ENCODE measurements around the gene CLK2.
"Not testable (repeated sequence)": the region's sequence is repeated elsewhere in the genome, so short reads cannot be mapped to it uniquely, and the experiment has no call there.

Gene CLK2

DNA sequence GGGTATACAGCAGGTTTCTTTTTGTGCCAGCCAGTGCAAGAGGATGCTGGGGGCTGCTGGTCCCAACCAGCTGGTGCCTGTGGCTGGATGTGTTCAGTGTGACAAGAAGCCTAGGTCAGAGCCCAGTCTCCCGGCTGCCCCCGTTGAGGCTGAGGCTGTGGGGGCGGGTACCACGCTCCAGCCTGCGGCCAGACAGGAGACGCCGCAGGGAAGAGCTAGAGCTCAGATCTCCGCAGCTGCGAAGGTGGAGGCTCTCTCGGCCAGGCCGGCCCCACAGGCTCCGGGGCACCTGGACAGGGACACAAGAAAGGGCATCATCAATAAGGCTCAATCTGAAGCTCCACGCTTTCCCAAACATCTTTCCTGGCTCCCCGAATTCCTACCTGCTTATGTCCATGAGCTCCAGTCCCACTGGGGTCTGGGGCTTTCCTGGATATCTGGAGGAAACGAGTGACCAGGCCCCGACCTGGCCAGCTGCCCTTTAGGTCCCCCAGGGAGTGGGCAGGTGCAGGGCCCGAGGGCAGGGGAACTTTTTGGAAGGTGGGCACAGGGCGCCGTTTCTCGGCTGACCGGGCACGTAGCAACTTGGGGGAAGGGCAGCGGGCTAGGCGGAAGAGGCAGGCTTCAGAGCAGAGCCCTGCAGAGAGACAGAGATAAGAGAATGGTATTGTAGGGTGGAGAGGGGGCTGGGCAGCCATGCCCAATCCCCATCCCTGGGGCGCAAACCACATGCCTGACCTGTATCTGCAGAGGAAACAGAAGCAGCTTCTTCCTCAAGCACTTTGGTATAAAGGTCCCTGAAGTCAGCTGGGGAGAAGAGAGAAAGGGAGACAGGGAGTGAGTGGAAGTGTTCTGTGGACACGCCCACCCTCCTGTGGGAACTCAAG is 25.4 kb downstream of the CLK2 start:
- TF ChIP-seq, protein P1, sequence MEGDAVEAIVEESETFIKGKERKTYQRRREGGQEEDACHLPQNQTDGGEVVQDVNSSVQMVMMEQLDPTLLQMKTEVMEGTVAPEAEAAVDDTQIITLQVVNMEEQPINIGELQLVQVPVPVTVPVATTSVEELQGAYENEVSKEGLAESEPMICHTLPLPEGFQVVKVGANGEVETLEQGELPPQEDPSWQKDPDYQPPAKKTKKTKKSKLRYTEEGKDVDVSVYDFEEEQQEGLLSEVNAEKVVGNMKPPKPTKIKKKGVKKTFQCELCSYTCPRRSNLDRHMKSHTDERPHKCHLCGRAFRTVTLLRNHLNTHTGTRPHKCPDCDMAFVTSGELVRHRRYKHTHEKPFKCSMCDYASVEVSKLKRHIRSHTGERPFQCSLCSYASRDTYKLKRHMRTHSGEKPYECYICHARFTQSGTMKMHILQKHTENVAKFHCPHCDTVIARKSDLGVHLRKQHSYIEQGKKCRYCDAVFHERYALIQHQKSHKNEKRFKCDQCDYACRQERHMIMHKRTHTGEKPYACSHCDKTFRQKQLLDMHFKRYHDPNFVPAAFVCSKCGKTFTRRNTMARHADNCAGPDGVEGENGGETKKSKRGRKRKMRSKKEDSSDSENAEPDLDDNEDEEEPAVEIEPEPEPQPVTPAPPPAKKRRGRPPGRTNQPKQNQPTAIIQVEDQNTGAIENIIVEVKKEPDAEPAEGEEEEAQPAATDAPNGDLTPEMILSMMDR (IDR thresholded peaks at IDR 0.05; ENCODE audit: low read depth, low read length) = no peak
- H3K4me3 ChIP-seq (ENCODE audit: low read depth, low read length) = no peak overlapping the region

DNA sequence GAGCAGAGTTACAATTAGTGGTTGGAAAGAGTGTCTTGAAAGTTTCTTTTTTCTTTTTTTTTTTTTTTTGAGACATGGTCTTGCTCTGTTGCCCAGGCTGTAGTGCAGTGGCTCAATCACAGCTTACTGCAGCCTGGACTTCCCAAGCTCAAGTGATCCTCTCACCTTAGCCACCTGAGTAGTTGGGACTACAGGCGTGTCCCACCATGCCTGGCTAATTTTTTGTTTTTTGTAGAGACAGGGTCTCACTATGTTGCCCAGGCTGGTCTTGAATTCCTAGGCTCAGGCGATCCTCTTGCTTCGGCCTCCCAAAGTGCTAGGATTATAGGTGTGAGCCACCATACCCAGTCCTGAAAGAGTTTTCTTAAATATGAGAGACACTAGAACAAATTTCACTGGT is 26.5 kb downstream of the CLK2 start:
- H3K4me3 ChIP-seq (ENCODE audit: low read depth, low read length) = not testable (repeated sequence)

DNA sequence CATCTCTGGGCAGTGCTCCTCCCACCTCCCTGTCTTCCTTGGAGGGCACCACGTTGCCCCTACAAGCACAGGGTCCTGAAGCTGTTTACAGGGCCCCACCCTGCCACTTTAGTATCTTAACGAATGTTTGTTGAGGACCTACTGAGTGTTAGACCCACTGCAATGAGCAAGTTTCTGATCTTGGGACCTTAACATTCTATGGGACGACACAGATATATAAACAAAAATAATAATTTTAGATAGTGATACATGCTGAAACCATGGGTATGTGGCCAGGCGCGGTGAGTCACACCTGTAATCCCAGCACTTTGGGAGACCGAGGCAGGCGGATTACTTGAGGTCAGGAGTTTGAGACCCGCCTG is 28.2 kb downstream of the CLK2 start:
- TF ChIP-seq, protein P1 (IDR thresholded peaks at IDR 0.05; ENCODE audit: low read depth, low read length) = no peak
- H3K4me3 ChIP-seq (ENCODE audit: low read depth, low read length) = peak overlapping the region; percentile 73

DNA sequence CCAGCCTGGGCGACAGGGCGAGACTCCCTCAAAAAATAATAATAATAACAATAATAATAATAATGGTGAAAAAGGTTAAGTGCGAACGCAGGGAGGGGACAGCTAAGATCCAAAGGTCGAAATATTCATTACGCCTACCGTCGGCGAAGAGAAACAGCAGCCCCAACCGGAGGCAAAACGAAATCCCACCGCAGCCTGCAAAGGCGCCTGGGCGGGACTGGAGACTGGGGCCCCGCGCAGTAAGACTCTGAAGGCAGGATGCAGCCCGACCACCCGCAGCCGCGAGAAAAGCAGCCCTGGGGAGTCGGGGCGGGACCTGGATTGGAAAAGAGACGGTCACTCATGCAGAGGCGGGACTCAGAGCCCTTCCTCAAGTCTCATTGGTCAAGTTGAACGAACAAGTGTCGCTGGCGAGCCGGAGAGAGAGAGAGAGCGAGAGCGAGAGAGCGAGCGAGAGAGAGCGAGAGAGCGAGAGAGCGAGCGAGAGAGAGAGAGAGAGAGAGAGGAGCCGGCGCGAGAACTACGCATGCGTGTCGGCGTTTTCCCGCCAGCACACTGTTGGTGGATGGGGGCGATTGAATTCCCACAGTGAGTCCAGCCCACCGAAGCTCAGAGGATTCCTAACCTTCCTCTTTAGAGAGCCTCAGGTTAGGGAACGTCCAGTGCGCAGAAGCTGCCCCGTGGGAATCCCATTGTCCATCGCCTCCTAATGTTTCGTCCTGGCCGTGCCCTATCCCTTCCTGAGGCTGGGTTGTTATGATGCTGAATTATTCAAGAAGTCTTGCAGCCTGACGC is 28.7 kb downstream of the CLK2 start:
- H3K4me3 ChIP-seq (ENCODE audit: low read depth, low read length) = peak overlapping the region; percentile 73
- TF ChIP-seq, protein P1 (IDR thresholded peaks at IDR 0.05; ENCODE audit: low read depth, low read length) = no peak

DNA sequence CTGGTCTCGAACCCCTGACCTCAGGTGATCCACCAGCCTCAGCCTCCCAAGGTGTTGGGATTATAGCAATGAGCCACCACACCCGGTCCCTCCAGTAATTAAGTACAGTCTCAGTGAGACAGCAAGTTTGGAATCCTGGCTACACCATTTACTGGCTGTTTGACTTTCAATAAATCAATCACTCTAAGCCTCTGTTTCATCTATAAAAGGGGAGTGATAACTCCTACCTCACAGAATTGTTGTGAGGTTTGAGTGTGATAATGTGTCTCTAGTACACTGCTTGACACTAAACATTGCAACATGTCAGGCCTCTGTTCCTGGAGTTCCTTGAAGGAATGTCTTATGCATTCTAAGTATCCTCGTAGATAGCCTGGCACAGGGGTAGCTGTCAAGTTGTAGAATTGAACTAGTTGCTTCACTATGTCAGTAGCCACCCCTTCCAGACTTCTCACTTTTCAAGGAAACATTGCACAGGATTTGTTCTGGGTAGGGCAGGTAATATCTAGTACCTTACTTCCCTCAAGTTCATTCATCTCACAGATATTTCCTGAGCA is 30.4 kb downstream of the CLK2 start:
- TF ChIP-seq, protein P1 (IDR thresholded peaks at IDR 0.05; ENCODE audit: low read depth, low read length) = no peak

DNA sequence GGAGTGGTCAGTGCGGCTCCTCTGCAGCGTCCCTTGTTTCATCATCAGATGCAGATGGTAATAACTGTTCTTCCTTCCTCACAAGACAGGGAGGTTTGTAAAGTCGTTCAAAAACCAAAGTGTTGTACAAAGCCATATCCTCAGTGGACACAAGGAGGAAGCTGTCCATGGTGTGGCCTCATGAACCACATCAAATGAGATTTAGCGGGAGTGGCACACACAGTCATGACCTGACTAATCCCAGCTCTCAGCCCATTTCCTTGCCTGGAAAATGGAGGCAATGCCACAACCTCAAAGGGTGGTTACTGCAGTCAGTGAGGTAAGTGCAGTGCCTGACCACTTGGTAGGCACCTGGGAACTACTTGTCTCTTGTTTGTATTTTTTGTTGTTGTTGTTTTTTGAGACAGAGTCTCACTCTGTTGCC is 31.5 kb downstream of the CLK2 start:
- TF ChIP-seq, protein P1 (IDR thresholded peaks at IDR 0.05; ENCODE audit: low read depth, low read length) = no peak
- H3K4me3 ChIP-seq (ENCODE audit: low read depth, low read length) = no peak overlapping the region

More for the DNA sequence above, 30.4 kb downstream of the CLK2 start:
- peak overlapping the region; percentile 73 for H3K4me3 ChIP-seq (ENCODE audit: low read depth, low read length)

DNA sequence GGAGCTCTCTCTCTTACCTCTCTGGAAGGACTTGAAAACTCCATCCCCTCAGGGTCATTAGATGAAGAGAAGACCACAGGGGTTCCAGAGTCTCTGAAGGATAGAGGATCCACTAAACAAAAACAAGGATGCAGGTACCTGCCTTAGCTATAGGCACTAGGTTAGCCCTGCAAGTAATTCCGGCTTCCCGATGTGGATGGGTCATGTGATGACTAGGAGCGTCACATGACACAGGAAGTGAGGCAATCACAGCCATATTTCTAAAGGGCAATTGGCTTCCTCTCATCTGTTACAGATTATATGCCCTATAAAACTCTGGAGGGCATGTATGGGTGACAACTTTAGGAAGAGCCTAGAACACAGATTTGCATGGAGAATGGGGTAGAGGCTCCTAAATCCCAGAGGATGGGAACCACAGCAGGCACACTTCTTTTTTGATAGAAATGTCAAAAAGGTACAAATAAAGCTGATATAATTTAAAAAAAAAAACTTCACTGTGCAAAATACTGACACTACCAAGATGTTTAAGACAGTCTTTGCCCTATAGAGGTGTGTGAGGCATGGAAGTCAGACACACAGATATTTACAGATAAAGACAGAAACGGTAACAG is 32.1 kb downstream of the CLK2 start:
- peak overlapping the region; percentile 59 for H3K4me3 ChIP-seq (ENCODE audit: low read depth, low read length)
- TF ChIP-seq, protein P1 (IDR thresholded peaks at IDR 0.05; ENCODE audit: low read depth, low read length) = no peak

Measured in WI38 (cell line).